Neuronal stem cell (in vitro differentiated cells): Measurements from ENCODE around the gene NPAS3.
"Not testable (repeated sequence)": the region's sequence is repeated elsewhere in the genome, so short reads cannot be mapped to it uniquely, and the experiment has no call there.

ENCODE experiments used
- DNase-seq: peaks from one replicate; pipeline ENCODE4 v3.0.0-alpha.2; 2013; ENCODE audit warnings: low spot score
- H2AFZ ChIP-seq: one replicate; pipeline ENCODE4 v1.6.1; 2013; ENCODE audit warnings: mild to moderate bottlenecking, low read length, inconsistent platforms
- H2AK5ac ChIP-seq: 2 replicates; pipeline ENCODE4 v1.6.1; 2013; ENCODE audit warnings: low read depth, mild to moderate bottlenecking, inconsistent platforms, low read length, moderate library complexity, mixed read lengths
- H2BK120ac ChIP-seq: 2 replicates; pipeline ENCODE4 v1.6.1; 2013; ENCODE audit warnings: low read depth, mild to moderate bottlenecking, inconsistent platforms, low read length, moderate library complexity, mixed read lengths
- H2BK12ac ChIP-seq: one replicate; pipeline ENCODE4 v1.6.1; 2013; ENCODE audit warnings: low read length, inconsistent platforms
- H2BK15ac ChIP-seq: 2 replicates; pipeline ENCODE4 v1.6.1; 2013; ENCODE audit warnings: mild to moderate bottlenecking, low read length, inconsistent platforms, mixed read lengths
- H2BK5ac ChIP-seq: one replicate; pipeline ENCODE4 v1.6.1; 2013; ENCODE audit warnings: inconsistent platforms, mild to moderate bottlenecking, low read length, moderate library complexity
- H3K14ac ChIP-seq: one replicate; pipeline ENCODE4 v1.6.1; 2013; ENCODE audit warnings: low read length, inconsistent platforms
- H3K18ac ChIP-seq: 2 replicates; pipeline ENCODE4 v1.6.1; 2013; ENCODE audit warnings: low read length, inconsistent platforms
- H3K23ac ChIP-seq: 2 replicates; pipeline ENCODE4 v1.6.1; 2013; ENCODE audit warnings: low read depth, mild to moderate bottlenecking, mixed read lengths, low read length, inconsistent platforms; ENCODE audit not compliant: poor library complexity
- H3K27ac ChIP-seq: replicated peaks from 3 replicates; pipeline ENCODE4 v1.5.1; 2013; ENCODE audit warnings: low read length, inconsistent platforms
- H3K27me3 ChIP-seq, 3 experiments: 2 replicates each; pipeline ENCODE4 v1.6.1; 2013; ENCODE audit warnings: low read length in 3 of 3, mild to moderate bottlenecking in 2 of 3, inconsistent platforms in 1 of 3, low read depth in 1 of 3, mixed read lengths in 1 of 3, moderate library complexity in 1 of 3; ENCODE audit not compliant: control insufficient read depth in 3 of 3, insufficient read depth in 3 of 3
- H3K36me3 ChIP-seq, 2 donors: replicated peaks in 1 of 2; 2 replicates each; pipeline ENCODE4 v1.6.1; 2013; ENCODE audit warnings: low read length in 2 of 2; ENCODE audit not compliant: control insufficient read depth in 2 of 2, insufficient read depth in 2 of 2
- H3K4ac ChIP-seq: 2 replicates; pipeline ENCODE4 v1.6.1; 2013; ENCODE audit warnings: inconsistent platforms, mild to moderate bottlenecking, low read length, moderate library complexity
- H3K4me1 ChIP-seq, 2 donors: 1 replicate in 1 of 2; 2 replicates in 1 of 2; pipeline ENCODE4 v1.6.1; 2013; ENCODE audit warnings: low read length in 2 of 2, low read depth in 1 of 2; ENCODE audit not compliant: control insufficient read depth in 2 of 2, insufficient read depth in 1 of 2
- H3K4me2 ChIP-seq: one replicate; pipeline ENCODE4 v1.6.1; 2013; ENCODE audit warnings: mild to moderate bottlenecking, low read length, inconsistent platforms; ENCODE audit not compliant: insufficient read depth, poor library complexity, severe bottlenecking
- H3K4me3 ChIP-seq, 2 donors: 2 replicates each; pipeline ENCODE4 v1.5.1; 2013; ENCODE audit warnings: low read length in 2 of 2, mild to moderate bottlenecking in 2 of 2, inconsistent platforms in 1 of 2, moderate library complexity in 1 of 2
- H3K79me1 ChIP-seq: one replicate; pipeline ENCODE4 v1.6.1; 2013; ENCODE audit warnings: low read depth, mild to moderate bottlenecking, inconsistent platforms, low read length, moderate library complexity
- H3K9ac ChIP-seq: one replicate; pipeline ENCODE4 v1.6.1; 2013; ENCODE audit warnings: mild to moderate bottlenecking, low read depth, low read length, inconsistent platforms; ENCODE audit not compliant: poor library complexity
- H3K9me3 ChIP-seq, 2 donors: replicated peaks in 1 of 2; 2 replicates each; pipeline versions ENCODE3 to v1.6.1; 2013; ENCODE audit warnings: low read length in 2 of 2, mild to moderate bottlenecking in 2 of 2, inconsistent platforms in 1 of 2, low read depth in 1 of 2, mixed read lengths in 1 of 2, moderate library complexity in 1 of 2; ENCODE audit not compliant: control insufficient read depth in 2 of 2, insufficient read depth in 1 of 2
- H4K8ac ChIP-seq: one replicate; pipeline ENCODE4 v1.6.1; 2013; ENCODE audit warnings: low read depth, mild to moderate bottlenecking, inconsistent platforms, low read length, moderate library complexity
- H4K91ac ChIP-seq: one replicate; pipeline ENCODE4 v1.6.1; 2013; ENCODE audit warnings: low read length, low read depth, mild to moderate bottlenecking, inconsistent platforms; ENCODE audit not compliant: poor library complexity
- WGBS, 2 donors: extraction: QIAGEN DNeasy Blood & Tissue Kit; methylation state at CpG; one replicate each; pipeline ENCODE4 v1.1.7; 2013; ENCODE audit warnings: missing lambda C conversion rate in 2 of 2, mixed read lengths in 1 of 2; ENCODE audit not compliant: insufficient read length in 2 of 2, insufficient replicate concordance in 1 of 2; ENCODE audit errors: extremely low coverage in 2 of 2; 5-methylcytosine and 5-hydroxymethylcytosine counted together

Gene NPAS3

GRCh38 chr14:33073023-33073422 is 134.3 kb downstream of the NPAS3 start:
- Histone ChIP-seq H3K4ac (no peak overlapping the region), H2BK15ac (no peak overlapping the region), H4K8ac (no peak overlapping the region), H2BK5ac (no peak overlapping the region), H3K27ac (no peak overlapping the region), H3K27me3 (no peaks in the 10 kb centered on the region), H3K9me3 (no peaks in the 10 kb centered on the region), H3K4me1 (peaks cover 0 to 8% of the 10 kb centered on the region in 2 donors), H2BK120ac (no peak overlapping the region), H3K18ac (no peak overlapping the region), H2AFZ (no peak overlapping the region), H4K91ac (no peak overlapping the region), H3K36me3 (peaks cover 0 to 21% of the 10 kb centered on the region in 2 donors), H3K4me3 (no peak overlapping the region), H2AK5ac (no peak overlapping the region), H2BK12ac (no peak overlapping the region), H3K9ac (no peak overlapping the region), H3K79me1 (no peaks in the 10 kb centered on the region), H3K23ac (no peak overlapping the region), H3K14ac (no peak overlapping the region), H3K4me2 (no peak overlapping the region)
- 100% methylated on average over 1 of the region's 1 CpG; no CpG with 5 or more reads in 1 of the 2 donors for WGBS, 2 donors
- no peak for DNase-seq

- Histone ChIP-seq H2BK5ac (no peak overlapping the region), H3K4me2 (no peak overlapping the region), H2BK15ac (no peak overlapping the region), H2AFZ (no peak overlapping the region), H2BK120ac (no peak overlapping the region), H3K23ac (no peak overlapping the region), H3K27me3 (no peaks in the 10 kb centered on the region), H3K4ac (no peak overlapping the region), H3K9ac (no peak overlapping the region), H3K18ac (no peak overlapping the region), H3K4me1 (no peaks in the 10 kb centered on the region), H4K91ac (no peak overlapping the region), H3K79me1 (no peaks in the 10 kb centered on the region), H3K36me3 (peaks cover 0 to 21% of the 10 kb centered on the region in 2 donors), H3K27ac (no peak overlapping the region), H3K4me3 (no peak overlapping the region), H4K8ac (no peak overlapping the region), H3K9me3 (peaks cover 0 to 20% of the 10 kb centered on the region in 2 donors), H2BK12ac (no peak overlapping the region), H3K14ac (no peak overlapping the region), H2AK5ac (no peak overlapping the region)
- WGBS, 2 donors: no CpG with 5 or more reads among the region's 1 CpG
- no peak for DNase-seq
Observed at GRCh38 chr14:33081259-33081658, 142.6 kb downstream of the NPAS3 start.

GRCh38 chr14:33085799-33086198 is 147.1 kb downstream of the NPAS3 start:
- no peak overlapping the region for H4K8ac ChIP-seq
- H3K18ac ChIP-seq: no peak overlapping the region
- no peak overlapping the region for H4K91ac ChIP-seq
- peaks cover 1 to 40% of the 10 kb centered on the region in 2 donors for H3K9me3 ChIP-seq
- H2BK120ac ChIP-seq: no peak overlapping the region
- no peak overlapping the region for H2AFZ ChIP-seq
- H3K4me2 ChIP-seq: no peak overlapping the region
- no peak overlapping the region for H2BK15ac ChIP-seq
- H3K79me1 ChIP-seq: no peaks in the 10 kb centered on the region
- H3K4me1 ChIP-seq: no peaks in the 10 kb centered on the region
- H2AK5ac ChIP-seq: no peak overlapping the region
- H3K9ac ChIP-seq: no peak overlapping the region
- H2BK5ac ChIP-seq: no peak overlapping the region
- no peak overlapping the region for H2BK12ac ChIP-seq
- WGBS, 2 donors: no CpG with 5 or more reads among the region's 2 CpGs
- no peak overlapping the region for H3K14ac ChIP-seq
- H3K4ac ChIP-seq: no peak overlapping the region
- no peak overlapping the region for H3K23ac ChIP-seq
- DNase-seq: no peak
- no peak overlapping the region for H3K4me3 ChIP-seq
- no peak overlapping the region for H3K27ac ChIP-seq
- H3K27me3 ChIP-seq: no peaks in the 10 kb centered on the region
- peaks cover 0 to 36% of the 10 kb centered on the region in 2 donors for H3K36me3 ChIP-seq

- not testable (repeated sequence) for H2AK5ac ChIP-seq, H3K4me1 ChIP-seq, H3K4me2 ChIP-seq, H3K9ac ChIP-seq, H3K14ac ChIP-seq, H3K79me1 ChIP-seq, H4K91ac ChIP-seq, H2BK12ac ChIP-seq, H3K23ac ChIP-seq, H3K18ac ChIP-seq, H2BK5ac ChIP-seq, H3K4me3 ChIP-seq, H3K4ac ChIP-seq, H4K8ac ChIP-seq, H3K27ac ChIP-seq, H3K27me3 ChIP-seq, H2BK120ac ChIP-seq, H2AFZ ChIP-seq, DNase-seq, H2BK15ac ChIP-seq
- Histone ChIP-seq H3K9me3 (peaks cover 1 to 37% of the 10 kb centered on the region in 2 donors), H3K36me3 (peaks cover 0 to 32% of the 10 kb centered on the region in 2 donors)
- WGBS, 2 donors: no CpG with 5 or more reads among the region's 11 CpGs
Observed at GRCh38 chr14:33088274-33088673, 149.6 kb downstream of the NPAS3 start.
